ENCODE measurements around the gene HIPK4. TPM values are rescaled to one million over a fixed set of nuclear protein-coding genes. Genes with fewer than 3 reads are reported as not detected.
A peak's percentile ranks its signal among the peaks of the same experiment; 100 is the strongest.
"Not testable (repeated sequence)": the region's sequence is repeated elsewhere in the genome, so short reads cannot be mapped to it uniquely, and the experiment has no call there.

The HIPK4 gene, protein sequence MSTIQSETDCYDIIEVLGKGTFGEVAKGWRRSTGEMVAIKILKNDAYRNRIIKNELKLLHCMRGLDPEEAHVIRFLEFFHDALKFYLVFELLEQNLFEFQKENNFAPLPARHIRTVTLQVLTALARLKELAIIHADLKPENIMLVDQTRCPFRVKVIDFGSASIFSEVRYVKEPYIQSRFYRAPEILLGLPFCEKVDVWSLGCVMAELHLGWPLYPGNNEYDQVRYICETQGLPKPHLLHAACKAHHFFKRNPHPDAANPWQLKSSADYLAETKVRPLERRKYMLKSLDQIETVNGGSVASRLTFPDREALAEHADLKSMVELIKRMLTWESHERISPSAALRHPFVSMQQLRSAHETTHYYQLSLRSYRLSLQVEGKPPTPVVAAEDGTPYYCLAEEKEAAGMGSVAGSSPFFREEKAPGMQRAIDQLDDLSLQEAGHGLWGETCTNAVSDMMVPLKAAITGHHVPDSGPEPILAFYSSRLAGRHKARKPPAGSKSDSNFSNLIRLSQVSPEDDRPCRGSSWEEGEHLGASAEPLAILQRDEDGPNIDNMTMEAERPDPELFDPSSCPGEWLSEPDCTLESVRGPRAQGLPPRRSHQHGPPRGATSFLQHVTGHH
- total RNA-seq: not detected

DNA sequence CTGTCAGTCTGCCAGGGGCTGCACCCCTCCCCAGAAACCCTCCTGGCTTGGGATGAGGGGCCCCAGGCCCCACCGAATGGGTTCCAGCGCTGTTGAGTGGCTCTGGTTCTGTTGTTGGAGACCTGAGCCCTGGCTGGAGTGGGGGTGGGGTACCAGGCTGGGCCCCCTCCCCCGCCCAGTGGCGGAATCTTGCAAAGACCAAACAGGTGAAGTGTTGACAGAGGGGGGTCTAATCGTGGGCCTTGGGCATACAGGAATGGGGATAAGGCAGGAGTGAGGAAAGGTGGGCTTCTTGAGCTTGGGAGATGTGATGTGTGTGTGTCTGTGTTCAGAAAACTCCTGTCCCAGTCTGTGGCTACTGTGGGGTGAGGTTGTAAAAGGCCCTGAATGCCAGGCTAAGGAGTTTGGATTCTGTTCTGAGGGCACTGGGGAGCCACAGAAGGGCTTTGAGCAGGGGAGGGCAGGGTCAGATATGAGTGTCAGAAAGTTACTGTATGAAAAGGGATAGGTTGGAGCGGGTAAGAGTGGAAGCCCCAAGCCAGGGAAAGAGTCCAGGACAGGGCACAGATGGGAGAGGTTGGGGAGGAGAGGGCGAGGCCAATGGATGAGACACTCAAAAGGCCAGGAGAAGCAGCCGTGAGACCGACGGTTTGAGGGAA lies at the start of gene HIPK4:
TSS of gene HIPK4 (minus strand) at position 98 of the 659 bp plus-strand sequence. CDS start 279 bp downstream, outside the sequence.
- no peak within 1 kb of the TSS for H3K27ac Mint-ChIP-seq
- no peaks in the 10 kb centered on the region for H3K36me3 Mint-ChIP-seq
- no peak within 1 kb of the TSS for H3K4me3 Mint-ChIP-seq
- DNase-seq (no peak), ATAC-seq (no peak)
- H3K4me1 Mint-ChIP-seq: peaks cover 2% of the 10 kb centered on the region
- H3K9me3 Mint-ChIP-seq (ENCODE audit: low read depth): no peaks in the 10 kb centered on the region
- CTCF ChIA-PET: no interaction called here
- peaks cover 2% of the 10 kb centered on the region for H3K27me3 Mint-ChIP-seq

DNA sequence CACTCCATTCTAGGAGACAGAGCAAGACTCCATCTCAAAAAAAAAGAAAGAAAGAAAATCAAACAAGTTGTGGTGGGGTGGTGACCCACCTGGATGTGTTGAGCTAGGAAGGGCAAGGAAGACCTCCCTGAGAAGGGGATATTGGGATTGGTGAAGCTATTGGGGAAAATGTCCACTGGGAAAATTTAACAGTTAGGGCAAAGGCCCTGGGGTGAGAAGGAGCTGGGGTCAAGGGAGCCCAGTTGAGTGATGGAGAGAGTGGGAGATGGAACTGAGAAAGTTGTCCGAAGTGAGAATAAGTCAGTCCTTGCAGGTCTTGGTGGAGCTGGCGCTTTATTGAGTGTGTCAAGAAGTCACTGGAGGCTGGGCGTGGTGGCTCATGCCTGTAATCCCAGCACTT lies 48.3 kb upstream of the HIPK4 start:
- peaks cover 7% of the 10 kb centered on the region for H3K36me3 Mint-ChIP-seq
- ATAC-seq (no peak), DNase-seq (no peak)
- no peak overlapping the region for H3K27ac Mint-ChIP-seq
- H3K27me3 Mint-ChIP-seq: no peaks in the 10 kb centered on the region
- no peaks in the 10 kb centered on the region for H3K9me3 Mint-ChIP-seq (ENCODE audit: low read depth)
- CTCF ChIA-PET: interaction anchor here (1.5 kb wide), 1 partner anchor 12 kb away, joined by 3 read pairs; the partner anchor contains the start of gene SERTAD1
- no peak overlapping the region for H3K4me3 Mint-ChIP-seq
- H3K4me1 Mint-ChIP-seq: peaks cover 24% of the 10 kb centered on the region

DNA sequence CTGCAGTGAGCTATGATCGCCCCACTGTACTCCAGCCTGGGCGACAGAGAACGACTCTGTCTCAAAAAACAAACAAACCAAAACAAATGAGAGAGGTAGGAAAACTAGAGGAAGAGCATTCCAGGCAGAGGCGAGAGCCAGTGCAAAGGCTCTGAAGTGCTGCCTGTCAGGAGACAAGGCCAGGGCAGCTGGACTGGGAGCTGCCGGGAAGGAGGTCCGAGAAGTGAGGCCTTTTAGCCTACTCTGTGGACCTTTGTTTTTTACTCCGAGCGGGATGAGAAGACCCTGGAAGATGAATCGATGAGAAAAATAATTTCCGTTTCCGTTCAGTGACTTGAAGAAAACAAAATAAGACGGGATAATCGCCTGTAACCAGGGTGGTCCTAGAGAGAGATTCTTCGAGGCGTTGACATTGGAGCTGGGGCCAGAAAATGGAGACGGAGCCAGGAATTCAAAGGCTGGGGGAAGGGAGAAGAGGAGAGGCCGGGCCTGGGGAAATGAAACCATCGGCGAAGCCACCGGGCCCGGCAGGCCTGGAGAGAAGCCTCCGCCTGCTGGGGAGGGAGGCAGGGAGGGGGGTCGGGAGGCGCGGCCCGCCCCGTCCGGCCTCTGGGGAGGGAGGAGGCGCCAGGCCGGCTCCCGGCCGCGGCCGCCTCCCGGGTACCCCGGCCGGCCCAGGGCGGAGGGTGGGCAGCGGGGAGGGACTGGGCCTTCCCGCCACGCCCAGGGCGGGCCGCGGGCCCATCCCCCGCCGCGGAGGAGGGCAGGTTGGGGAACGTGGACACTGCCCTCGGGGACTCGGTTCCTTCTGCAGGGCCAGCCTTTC lies 43.6 kb upstream of the HIPK4 start:
- H3K4me1 Mint-ChIP-seq: peaks cover 12% of the 10 kb centered on the region
- H3K27ac Mint-ChIP-seq: peak overlapping the region; percentile 87
- ATAC-seq (peak; percentile 97), DNase-seq (peak; percentile 73)
- no peaks in the 10 kb centered on the region for H3K27me3 Mint-ChIP-seq
- H3K4me3 Mint-ChIP-seq: peak overlapping the region; percentile 76
- H3K9me3 Mint-ChIP-seq (ENCODE audit: low read depth): no peaks in the 10 kb centered on the region
- H3K36me3 Mint-ChIP-seq: no peaks in the 10 kb centered on the region
- CTCF ChIA-PET: interaction anchor here (0.6 to 1.4 kb wide), 5 partner anchors 9 to 32 kb away, joined by 3 to 7 read pairs (median 3); partner anchors contain the start of gene BLVRB

DNA sequence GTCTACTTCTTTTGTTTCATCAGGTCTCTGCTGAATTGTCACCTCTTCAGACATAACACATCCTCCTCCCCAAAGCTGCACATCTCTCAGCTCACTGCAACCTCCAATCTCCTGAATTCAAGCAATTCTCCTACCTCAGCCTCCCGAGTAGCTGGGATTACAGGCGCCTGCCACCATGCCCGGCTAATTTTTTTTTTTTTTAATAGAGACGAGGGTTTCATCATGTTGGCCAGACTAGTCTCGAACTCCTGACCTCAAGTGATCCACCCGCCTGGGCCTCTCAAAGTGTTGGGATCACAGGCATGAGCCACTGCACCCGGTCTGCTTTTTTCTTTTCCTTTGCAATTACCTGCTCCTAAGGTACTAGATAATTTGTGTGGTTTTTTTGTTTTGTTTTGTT lies 42.8 kb upstream of the HIPK4 start:
- DNase-seq; H3K27ac Mint-ChIP-seq; H3K27me3 Mint-ChIP-seq; H3K9me3 Mint-ChIP-seq (ENCODE audit: low read depth); ATAC-seq; H3K36me3 Mint-ChIP-seq: not testable (repeated sequence)
- Mint-ChIP-seq H3K4me3 (peak overlapping the region; percentile 76), H3K4me1 (peaks cover 12% of the 10 kb centered on the region)
- CTCF ChIA-PET: interaction anchor here (0.6 to 1.4 kb wide), 6 partner anchors 8 to 32 kb away, joined by 3 to 7 read pairs (median 3); no protein-coding TSS in a partner anchor

DNA sequence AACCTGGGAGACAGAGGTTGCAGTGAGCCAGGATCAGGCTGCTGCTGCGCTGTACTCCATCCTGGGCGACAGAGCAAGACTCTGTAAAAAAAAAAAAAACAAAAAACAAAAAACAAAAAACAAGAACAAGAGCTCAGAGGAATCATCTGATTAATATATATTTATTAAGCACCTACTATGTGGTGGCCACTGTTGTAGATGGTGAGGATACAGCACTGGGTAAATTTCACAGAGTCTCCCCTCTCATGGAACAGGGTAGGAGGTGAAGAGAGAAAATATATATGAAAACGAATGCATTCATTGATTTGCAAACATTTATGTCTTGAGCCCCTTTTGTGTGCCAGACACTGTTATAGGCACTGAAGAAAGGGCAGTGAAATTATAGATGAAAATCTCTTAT lies 41.7 kb upstream of the HIPK4 start:
- Mint-ChIP-seq H3K36me3 (no peaks in the 10 kb centered on the region), H3K27ac (no peak overlapping the region), H3K27me3 (no peaks in the 10 kb centered on the region), H3K4me3 (no peak overlapping the region), H3K4me1 (peaks cover 12% of the 10 kb centered on the region), H3K9me3 (ENCODE audit: low read depth) (no peaks in the 10 kb centered on the region)
- CTCF ChIA-PET: interaction anchor here (2.0 kb wide), 1 partner anchor 12 kb away, joined by 6 read pairs; the partner anchor contains the start of gene SERTAD3
- DNase-seq: no peak
- no peak for ATAC-seq

DNA sequence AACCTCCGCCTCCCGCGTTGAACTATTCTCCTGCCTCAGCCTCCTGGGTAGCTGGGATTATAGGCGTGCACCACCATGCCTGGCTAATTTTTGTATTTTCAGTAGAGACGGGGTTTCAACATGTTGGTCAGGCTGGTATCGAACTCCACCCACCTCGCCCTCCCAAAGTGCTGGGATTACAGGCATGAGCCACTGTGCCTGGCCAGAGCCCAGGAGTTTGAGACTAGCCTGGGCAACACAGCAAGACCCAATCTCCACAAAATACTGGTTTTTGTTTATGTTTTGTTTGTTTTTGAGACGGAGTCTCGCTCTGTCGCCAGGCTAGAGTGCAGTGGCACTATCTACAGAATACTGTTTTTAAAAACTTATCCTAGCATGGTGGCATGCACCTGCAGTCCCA lies 40.3 kb upstream of the HIPK4 start:
- ATAC-seq; H3K36me3 Mint-ChIP-seq; DNase-seq; H3K4me3 Mint-ChIP-seq; H3K27me3 Mint-ChIP-seq; H3K9me3 Mint-ChIP-seq (ENCODE audit: low read depth); H3K27ac Mint-ChIP-seq: not testable (repeated sequence)
- CTCF ChIA-PET: interaction anchor here (1.0 to 2.0 kb wide), 2 partner anchors 13 to 125 kb away, joined by 3 to 6 read pairs; partner anchors contain the start of gene SERTAD3
- peaks cover 14% of the 10 kb centered on the region for H3K4me1 Mint-ChIP-seq

DNA sequence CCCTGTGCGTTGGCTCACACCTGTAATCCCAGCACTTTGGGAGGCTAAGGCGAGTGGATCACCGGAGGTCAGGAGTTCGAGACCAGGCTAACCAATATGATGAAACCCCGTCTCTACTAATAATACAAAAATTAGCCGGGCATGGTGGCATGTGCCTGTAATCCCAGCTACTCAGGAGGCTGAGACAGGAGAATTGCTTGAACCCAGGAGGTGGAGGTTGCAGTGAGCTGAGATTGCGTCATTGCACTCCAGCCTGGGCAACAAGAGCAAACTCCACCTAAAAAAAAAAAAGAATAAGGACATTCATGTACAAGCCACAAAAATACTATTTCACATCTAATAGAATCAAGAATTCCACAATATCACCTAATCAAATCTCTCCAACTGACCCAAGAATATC lies 38.2 kb upstream of the HIPK4 start:
- H3K27ac Mint-ChIP-seq; H3K4me3 Mint-ChIP-seq; H3K27me3 Mint-ChIP-seq; DNase-seq; H3K9me3 Mint-ChIP-seq (ENCODE audit: low read depth); H3K36me3 Mint-ChIP-seq; ATAC-seq: not testable (repeated sequence)
- CTCF ChIA-PET: interaction anchor here (2.1 to 2.6 kb wide), 2 partner anchors 12 to 37 kb away, joined by 6 to 22 read pairs; partner anchors contain the start of gene BLVRB
- H3K4me1 Mint-ChIP-seq: peaks cover 14% of the 10 kb centered on the region

DNA sequence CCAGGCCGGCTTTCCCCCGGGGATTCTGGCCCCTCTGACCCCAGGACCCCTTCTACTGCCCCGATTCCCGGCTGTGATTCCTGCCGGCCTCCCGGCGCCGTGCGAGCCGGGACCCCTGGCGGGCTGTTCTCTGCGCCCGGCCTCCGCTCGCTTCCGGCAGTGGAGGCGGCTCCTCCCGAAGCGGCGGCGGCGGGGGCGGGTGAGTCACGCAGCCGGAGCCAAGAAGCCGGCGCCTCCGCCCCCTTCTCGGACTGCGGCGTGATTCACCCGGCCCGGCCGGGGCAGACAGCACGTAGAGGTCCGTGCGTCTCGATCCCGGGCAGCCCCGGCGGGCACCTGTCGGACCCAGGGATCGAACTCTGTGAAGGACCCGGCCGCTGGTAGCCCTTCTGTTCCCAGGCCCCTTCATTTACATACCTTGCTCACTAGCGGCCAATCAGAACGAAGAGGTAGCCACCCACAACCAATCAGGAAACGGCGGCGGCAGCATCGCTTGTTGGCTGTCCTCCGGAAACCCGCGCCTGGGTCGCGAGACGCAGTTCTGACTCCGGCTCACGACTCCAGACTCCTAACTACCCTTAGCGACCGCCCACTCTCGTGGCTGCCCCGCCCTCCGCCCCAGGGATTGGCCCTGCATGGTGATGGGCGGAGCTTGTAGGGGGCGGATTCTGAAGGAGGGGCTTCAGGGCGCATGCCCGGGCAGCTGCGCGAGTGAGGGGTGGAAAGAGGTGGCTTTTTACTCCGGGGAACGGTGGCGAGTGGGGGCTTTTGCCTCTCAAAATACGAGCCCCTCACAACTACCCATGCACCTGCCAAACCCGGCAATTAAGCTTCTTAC lies 35.7 kb upstream of the HIPK4 start, which contains the start of gene SERTAD1:
TSS of gene SERTAD1 (minus strand) at position 543 of the 838 bp plus-strand sequence. CDS start 2,446 bp downstream, outside the sequence.
- H3K9me3 Mint-ChIP-seq (ENCODE audit: low read depth): no peaks in the 10 kb centered on the region
- H3K27me3 Mint-ChIP-seq: no peaks in the 10 kb centered on the region
- peak within 1 kb of the TSS; percentile 94 for H3K4me3 Mint-ChIP-seq
- peak within 1 kb of the TSS; percentile 96 for H3K27ac Mint-ChIP-seq
- CTCF ChIA-PET: interaction anchor here (0.8 to 5.8 kb wide), 8 partner anchors 8 to 60 kb away, joined by 3 to 57 read pairs (median 3); partner anchors contain the start of genes BLVRB and SERTAD3
- DNase-seq (peak; percentile 100), ATAC-seq (peak; percentile 87)
- peaks cover 11% of the 10 kb centered on the region for H3K36me3 Mint-ChIP-seq
- peaks cover 20% of the 10 kb centered on the region for H3K4me1 Mint-ChIP-seq

DNA sequence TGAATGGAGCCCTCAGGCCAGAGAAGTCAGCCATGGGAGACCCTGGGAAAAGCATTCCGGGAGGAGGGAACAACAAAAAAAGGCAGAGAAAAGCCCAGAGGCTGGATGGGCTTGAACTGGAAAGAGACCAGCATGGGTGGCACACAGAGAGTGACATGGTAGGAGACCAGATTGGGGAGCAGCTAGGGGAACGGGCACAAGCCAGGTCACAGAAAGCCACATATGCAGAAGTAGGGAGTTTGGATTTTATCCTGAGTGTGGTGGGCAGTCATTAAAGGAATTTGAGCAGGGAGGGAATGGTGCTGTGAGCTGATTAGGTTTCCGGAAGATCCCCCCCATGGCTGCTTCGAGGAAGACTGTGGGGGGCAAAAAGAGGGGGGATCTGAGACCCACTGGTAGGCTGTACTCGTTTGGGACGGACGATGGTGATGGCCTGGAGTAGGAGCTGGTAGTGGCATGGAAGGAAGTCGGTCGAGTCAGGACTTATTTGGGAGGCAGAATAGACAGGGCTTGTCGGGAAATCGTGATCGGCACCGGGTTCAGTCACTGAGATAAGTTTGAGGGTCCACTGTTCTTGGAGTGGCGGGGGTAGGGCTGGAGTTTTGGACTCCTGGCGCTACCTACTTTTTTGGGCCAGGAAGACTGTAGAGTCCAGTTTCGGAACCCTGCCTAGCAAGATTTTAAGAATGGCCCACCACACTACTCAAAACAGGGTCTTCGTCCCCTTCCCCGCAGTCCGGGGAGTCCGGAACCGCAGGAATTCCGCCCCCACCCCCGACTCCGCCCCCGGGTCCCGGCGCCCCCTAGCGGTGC lies 34.9 kb upstream of the HIPK4 start:
- ATAC-seq: no peak
- Mint-ChIP-seq H3K9me3 (ENCODE audit: low read depth) (no peaks in the 10 kb centered on the region), H3K27ac (peak overlapping the region; percentile 96), H3K36me3 (peaks cover 11% of the 10 kb centered on the region), H3K4me1 (peaks cover 22% of the 10 kb centered on the region), H3K27me3 (no peaks in the 10 kb centered on the region), H3K4me3 (peak overlapping the region; percentile 94)
- DNase-seq: peak; percentile 55
- CTCF ChIA-PET: interaction anchor here (0.6 to 5.8 kb wide), 9 partner anchors 8 to 391 kb away, joined by 3 to 57 read pairs (median 3); partner anchors contain the start of genes BLVRB, PRX and SERTAD3

DNA sequence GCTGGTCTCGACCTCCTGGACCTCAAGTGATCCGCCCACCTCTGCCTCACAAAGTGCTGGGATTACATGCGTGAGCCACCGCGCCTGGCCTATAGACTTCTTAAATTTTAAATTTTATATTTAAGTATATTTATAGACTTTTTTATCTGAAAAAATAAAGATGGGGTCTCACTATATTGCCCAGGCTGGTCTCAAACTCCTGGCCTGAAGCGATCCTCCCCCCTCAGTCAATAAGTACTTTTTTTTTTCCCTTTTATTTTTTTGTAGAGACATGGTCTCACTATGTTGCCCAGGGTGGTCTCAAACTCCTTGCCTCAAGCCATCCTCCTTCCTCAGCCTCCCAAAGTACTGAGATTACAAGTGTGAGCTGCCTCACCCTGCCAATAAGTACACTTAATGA lies 34.0 kb upstream of the HIPK4 start:
- Mint-ChIP-seq H3K36me3 (peaks cover 11% of the 10 kb centered on the region), H3K27ac (peak overlapping the region; percentile 70), H3K4me1 (peaks cover 25% of the 10 kb centered on the region), H3K27me3 (no peaks in the 10 kb centered on the region), H3K4me3 (peak overlapping the region; percentile 94), H3K9me3 (ENCODE audit: low read depth) (no peaks in the 10 kb centered on the region)
- no peak for DNase-seq
- no peak for ATAC-seq
- CTCF ChIA-PET: interaction anchor here (1.0 to 5.8 kb wide), 6 partner anchors 11 to 40 kb away, joined by 3 to 57 read pairs (median 3); partner anchors contain the start of genes BLVRB, PRX and SERTAD3
